HUES6 (cell line): Measurements from ENCODE around the gene SPEM1.

Source experiments
- H3K27ac ChIP-seq: 2 replicates; pipeline ENCODE4 v1.7.0; 2013; ENCODE audit warnings: low read depth, mild to moderate bottlenecking, low read length, inconsistent platforms
- H3K27me3 ChIP-seq: 2 replicates; pipeline ENCODE4 v1.6.1; 2013; ENCODE audit warnings: low read length; ENCODE audit not compliant: control insufficient read depth, insufficient read depth
- H3K36me3 ChIP-seq: 2 replicates; pipeline ENCODE4 v1.6.1; 2013; ENCODE audit warnings: low read length; ENCODE audit not compliant: control insufficient read depth, insufficient read depth
- H3K4me1 ChIP-seq: 2 replicates; pipeline ENCODE4 v1.6.1; 2013; ENCODE audit warnings: low read length; ENCODE audit not compliant: control insufficient read depth, insufficient read depth
- H3K4me3 ChIP-seq: 2 replicates; pipeline ENCODE4 v1.5.1; 2013; ENCODE audit warnings: low read depth, low read length
- H3K9ac ChIP-seq: one replicate; pipeline ENCODE4 v1.6.1; 2013; ENCODE audit warnings: mild to moderate bottlenecking, low read length
- H3K9me3 ChIP-seq: 2 replicates; pipeline ENCODE4 v1.6.1; 2013; ENCODE audit warnings: low read depth, low read length; ENCODE audit not compliant: control insufficient read depth, insufficient read depth

Gene SPEM1

GRCh38 chr17:7419819-7420610 is at the start of gene SPEM1:
SPEM1 (plus strand) TSS chr17:7420324; CDS start chr17:7420385, 61 bp downstream.
- Histone ChIP-seq H3K9me3 (no peaks in the 10 kb centered on the region), H3K4me1 (peaks cover 6% of the 10 kb centered on the region; the same call in 1 of the 2 replicates)

GRCh38 chr17:7370853-7371252 is 49.3 kb upstream of the SPEM1 start:
- H3K4me1 ChIP-seq: peaks cover 8% of the 10 kb centered on the region; the same call in 1 of the 2 replicates
- no peak overlapping the region for H3K27ac ChIP-seq
- H3K27me3 ChIP-seq: no peaks in the 10 kb centered on the region
- H3K9me3 ChIP-seq: no peaks in the 10 kb centered on the region
- H3K36me3 ChIP-seq: no peaks in the 10 kb centered on the region
- no peak overlapping the region for H3K9ac ChIP-seq
- H3K4me3 ChIP-seq: no peak overlapping the region

More at GRCh38 chr17:7419819-7420610, at the start of gene SPEM1:
- peak within 1 kb of the TSS; percentile 30 for H3K9ac ChIP-seq
- H3K4me3 ChIP-seq: no peak within 1 kb of the TSS
- H3K36me3 ChIP-seq: peaks cover 28% of the 10 kb centered on the region
- no peak within 1 kb of the TSS for H3K27ac ChIP-seq
- no peaks in the 10 kb centered on the region for H3K27me3 ChIP-seq

GRCh38 chr17:7374353-7374752 is 45.8 kb upstream of the SPEM1 start:
- Histone ChIP-seq H3K4me1 (no peaks in the 10 kb centered on the region), H3K27me3 (peaks cover 4% of the 10 kb centered on the region; the same call in 1 of the 2 replicates), H3K36me3 (no peaks in the 10 kb centered on the region), H3K27ac (no peak overlapping the region), H3K9me3 (peaks cover 4% of the 10 kb centered on the region; the same call in 1 of the 2 replicates), H3K4me3 (no peak overlapping the region), H3K9ac (no peak overlapping the region)

- Histone ChIP-seq H3K9ac (no peak overlapping the region), H3K4me3 (no peak overlapping the region), H3K36me3 (no peaks in the 10 kb centered on the region), H3K9me3 (peaks cover 4% of the 10 kb centered on the region; the same call in 1 of the 2 replicates), H3K4me1 (peaks cover 20% of the 10 kb centered on the region), H3K27ac (no peak overlapping the region), H3K27me3 (peaks cover 48% of the 10 kb centered on the region)
Measured at GRCh38 chr17:7379134-7379533, 41.0 kb upstream of the SPEM1 start.

- peaks cover 56% of the 10 kb centered on the region for H3K27me3 ChIP-seq
- no peaks in the 10 kb centered on the region for H3K36me3 ChIP-seq
- peaks cover 26% of the 10 kb centered on the region for H3K4me1 ChIP-seq
- H3K27ac ChIP-seq: no peak overlapping the region
- peak overlapping the region; percentile 62 for H3K4me3 ChIP-seq
- peak overlapping the region; percentile 46 for H3K9ac ChIP-seq
- peaks cover 4% of the 10 kb centered on the region; the same call in 1 of the 2 replicates for H3K9me3 ChIP-seq
Measured at GRCh38 chr17:7380321-7380720, 39.8 kb upstream of the SPEM1 start.

GRCh38 chr17:7380855-7381683 is 39.1 kb upstream of the SPEM1 start, which contains the start of gene TNK1:
TNK1 (plus strand) TSS chr17:7381089; CDS start chr17:7382927, 1,838 bp downstream.
- no peak within 1 kb of the TSS for H3K27ac ChIP-seq
- H3K4me1 ChIP-seq: peaks cover 26% of the 10 kb centered on the region
- H3K9me3 ChIP-seq: peaks cover 4% of the 10 kb centered on the region; the same call in 1 of the 2 replicates
- peak within 1 kb of the TSS; percentile 46 for H3K9ac ChIP-seq
- H3K27me3 ChIP-seq: peaks cover 56% of the 10 kb centered on the region
- H3K36me3 ChIP-seq: no peaks in the 10 kb centered on the region
- H3K4me3 ChIP-seq: peak within 1 kb of the TSS; percentile 62

GRCh38 chr17:7382901-7383300 is 37.2 kb upstream of the SPEM1 start:
- no peak overlapping the region for H3K4me3 ChIP-seq
- peaks cover 56% of the 10 kb centered on the region for H3K27me3 ChIP-seq
- H3K9me3 ChIP-seq: peaks cover 4% of the 10 kb centered on the region; the same call in 1 of the 2 replicates
- no peak overlapping the region for H3K27ac ChIP-seq
- no peak overlapping the region for H3K9ac ChIP-seq
- H3K36me3 ChIP-seq: peaks cover 12% of the 10 kb centered on the region
- peaks cover 26% of the 10 kb centered on the region for H3K4me1 ChIP-seq

- H3K9ac ChIP-seq: peak overlapping the region; percentile 34
- no peak overlapping the region for H3K27ac ChIP-seq
- peaks cover 56% of the 10 kb centered on the region for H3K27me3 ChIP-seq
- H3K4me3 ChIP-seq: peak overlapping the region; percentile 54
- H3K4me1 ChIP-seq: peaks cover 26% of the 10 kb centered on the region
- peaks cover 4% of the 10 kb centered on the region; the same call in 1 of the 2 replicates for H3K9me3 ChIP-seq
- peaks cover 16% of the 10 kb centered on the region for H3K36me3 ChIP-seq
Measured at GRCh38 chr17:7383371-7383741, 36.8 kb upstream of the SPEM1 start.

GRCh38 chr17:7383742-7384488 is 36.2 kb upstream of the SPEM1 start:
- Histone ChIP-seq H3K27ac (no peak overlapping the region), H3K4me1 (peaks cover 26% of the 10 kb centered on the region), H3K27me3 (peaks cover 56% of the 10 kb centered on the region), H3K9ac (peak overlapping the region; percentile 42), H3K36me3 (peaks cover 22% of the 10 kb centered on the region), H3K9me3 (peaks cover 4% of the 10 kb centered on the region; the same call in 1 of the 2 replicates), H3K4me3 (peak overlapping the region; percentile 54)

- Histone ChIP-seq H3K4me3 (peak overlapping the region; percentile 54), H3K36me3 (peaks cover 28% of the 10 kb centered on the region), H3K4me1 (peaks cover 26% of the 10 kb centered on the region), H3K9me3 (no peaks in the 10 kb centered on the region), H3K9ac (peak overlapping the region; percentile 42), H3K27ac (no peak overlapping the region), H3K27me3 (peaks cover 50% of the 10 kb centered on the region)
Measured at GRCh38 chr17:7384489-7385081, 35.5 kb upstream of the SPEM1 start.
